ENCODE results near the gene SPEG.

GRCh38 chr2:219513787-219514186 is 79.1 kb downstream of the SPEG start:
- TF ChIP-seq CTCF (optimal IDR thresholded peaks at IDR 0.05 in 1 of 3, IDR thresholded peaks at IDR 0.05 in 1 of 3, conservative IDR thresholded peaks at IDR 0.05 in 1 of 3; ENCODE audit: extremely low read depth in 1 of 3, insufficient read depth in 2 of 3, low read length in 3 of 3) (no peak), EZH2 (IDR thresholded peaks at IDR 0.05; ENCODE audit: low read length) (peak; percentile 2)
